GM15510 (cell line): ENCODE data around the gene SCRG1.

Experiments
- POLR2A ChIP-seq: IDR thresholded peaks from 3 replicates; pipeline ENCODE4 v1.6.1; 2011; ENCODE audit warnings: borderline replicate concordance; ENCODE audit not compliant: insufficient read length; ENCODE audit errors: extremely low read depth

SCRG1 gene

DNA sequence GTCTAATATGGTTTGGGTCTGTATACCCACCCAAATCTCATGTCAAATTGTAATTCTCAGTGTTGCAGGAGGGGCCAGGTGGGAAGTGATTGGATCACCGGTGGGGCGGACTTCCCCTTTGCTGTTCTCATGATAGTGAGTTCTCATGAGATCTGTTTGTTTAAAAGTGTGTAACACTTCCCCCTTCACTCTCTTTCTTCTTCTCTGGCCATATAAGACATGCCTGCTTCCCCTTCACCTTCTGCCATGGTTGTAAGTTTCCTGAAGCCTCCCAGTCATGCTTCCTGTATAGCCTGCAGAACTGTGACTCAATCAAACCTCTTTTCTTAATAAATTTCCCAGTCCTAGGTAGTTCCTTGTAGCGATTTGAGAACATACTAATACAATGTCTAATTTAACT, 19.7 kb upstream of the SCRG1 start:
- no peak for TF ChIP-seq POLR2A

DNA sequence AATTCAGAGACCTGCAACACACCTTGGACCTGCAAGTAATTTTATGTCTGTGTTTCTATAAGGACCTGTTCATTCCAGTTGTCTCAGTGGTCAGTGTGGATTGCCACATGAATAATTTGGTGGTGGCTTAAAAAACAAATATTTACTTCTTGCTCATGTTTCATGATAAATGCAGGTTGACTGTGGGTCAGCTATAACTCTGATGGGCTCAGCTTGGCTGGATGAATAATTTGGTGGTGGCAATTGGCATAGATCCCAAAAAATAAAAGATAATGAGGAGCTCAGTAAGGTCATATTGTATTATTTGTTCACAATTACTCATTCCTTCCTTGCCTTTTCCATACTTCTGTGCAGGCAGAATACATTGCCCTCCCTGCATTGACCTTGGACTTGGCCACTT, 18.9 kb upstream of the SCRG1 start:
- TF ChIP-seq POLR2A: no peak

- TF ChIP-seq POLR2A: no peak
Observed at GRCh38 chr4:173415885-173416653, 17.2 kb upstream of the SCRG1 start.

DNA sequence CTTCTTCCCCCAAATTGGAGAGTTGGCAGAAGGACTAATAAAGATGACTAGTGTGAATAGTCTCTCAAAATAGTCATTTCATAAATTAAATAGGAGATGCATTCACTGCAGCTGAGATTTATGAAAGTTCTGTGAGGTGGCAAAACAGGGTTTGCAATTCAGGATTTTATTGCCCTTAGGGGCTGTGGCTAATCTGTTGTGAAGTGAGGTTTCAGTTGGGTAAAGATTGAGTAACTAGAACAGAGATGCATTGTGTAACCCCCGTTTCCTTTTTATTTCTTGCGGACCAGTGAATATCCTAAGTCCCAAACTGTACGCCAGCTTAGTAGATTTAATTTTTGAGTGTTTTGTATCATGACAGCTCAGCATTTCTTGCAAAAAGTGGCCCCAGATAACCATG, 16.2 kb upstream of the SCRG1 start:
- no peak for TF ChIP-seq POLR2A

DNA sequence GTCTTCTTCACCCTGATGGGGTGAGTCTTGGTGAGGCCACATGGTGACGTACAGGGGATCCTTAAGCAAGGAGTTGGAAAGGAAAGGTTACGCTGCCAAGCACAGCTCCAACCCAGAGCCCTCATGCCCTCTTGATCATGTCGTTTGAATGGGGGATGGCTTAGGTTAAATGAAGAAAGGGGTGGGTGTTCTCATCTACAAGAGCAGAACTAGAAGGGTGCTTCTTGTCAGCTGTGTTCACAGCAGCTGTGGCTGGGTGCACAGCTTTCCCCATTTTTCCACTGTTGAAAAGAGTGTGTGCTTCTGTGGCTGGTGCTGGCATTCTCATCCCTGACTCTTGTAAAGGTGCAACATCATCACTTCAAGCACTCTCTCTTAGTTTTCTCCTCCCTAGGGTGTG, 15.5 kb upstream of the SCRG1 start:
- TF ChIP-seq POLR2A: no peak

GRCh38 chr4:173413036-173413435, 14.1 kb upstream of the SCRG1 start:
- TF ChIP-seq POLR2A: no peak

- no peak for TF ChIP-seq POLR2A
Observed at GRCh38 chr4:173411106-173411693, 12.3 kb upstream of the SCRG1 start.

GRCh38 chr4:173410079-173410478, 11.2 kb upstream of the SCRG1 start:
- no peak for TF ChIP-seq POLR2A

DNA sequence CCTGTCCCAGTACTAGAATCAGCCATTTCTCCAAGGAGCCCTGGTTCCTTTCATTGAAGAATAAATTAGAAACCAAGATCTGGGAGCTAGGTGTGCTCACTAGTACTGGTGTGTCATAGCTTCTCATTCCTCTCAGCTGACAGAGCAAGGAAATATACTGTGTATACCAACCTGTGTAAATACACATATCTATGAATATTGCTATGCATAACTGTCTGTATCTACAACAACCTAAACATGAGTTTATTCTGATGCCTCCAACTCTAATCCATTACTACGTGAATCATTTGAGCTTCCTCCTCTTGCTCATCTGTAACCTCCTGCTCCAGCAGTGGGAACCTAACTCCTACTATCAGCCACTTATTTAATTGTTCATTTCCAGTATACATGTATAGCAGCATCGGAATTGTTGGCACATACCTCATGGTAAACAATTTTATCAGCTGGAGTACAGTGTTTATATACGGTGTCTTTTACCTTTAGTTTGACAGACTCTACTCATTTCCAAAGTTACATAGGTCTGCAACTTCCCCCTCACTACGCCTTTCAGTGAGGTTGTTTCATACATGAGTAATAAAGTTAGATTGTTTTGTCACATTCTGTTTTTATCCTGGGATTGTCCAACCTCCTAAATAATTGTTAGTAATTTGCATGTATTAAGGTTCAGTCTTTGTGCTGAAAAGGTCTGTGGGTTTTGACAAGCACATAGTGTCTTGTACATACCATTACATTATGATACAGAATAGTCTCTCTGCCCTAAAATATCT, 7.1 kb upstream of the SCRG1 start:
- no peak for TF ChIP-seq POLR2A

GRCh38 chr4:173404296-173404865, 5.5 kb upstream of the SCRG1 start:
- TF ChIP-seq POLR2A: no peak

DNA sequence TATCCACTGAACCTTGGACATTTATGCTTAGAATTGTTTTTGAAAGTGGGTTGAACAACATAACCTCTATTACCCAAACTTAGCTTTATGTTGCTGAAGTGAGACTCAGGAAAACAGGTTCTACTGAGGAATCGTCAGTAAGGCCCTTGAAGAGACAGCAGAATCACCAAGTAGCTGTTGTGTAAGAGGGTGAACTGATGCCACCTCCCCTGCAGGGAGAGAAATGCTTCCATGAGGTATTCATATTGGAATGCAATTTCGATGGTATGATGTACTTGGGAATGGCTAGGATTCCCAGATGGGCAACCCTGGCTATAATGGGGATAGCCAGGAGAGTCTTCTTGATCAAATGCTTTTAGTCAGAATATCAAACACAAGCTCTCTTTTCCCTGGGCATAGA, 4.1 kb upstream of the SCRG1 start:
- TF ChIP-seq POLR2A: no peak

- TF ChIP-seq POLR2A: no peak
Observed at GRCh38 chr4:173401063-173401462, 2.1 kb upstream of the SCRG1 start.

DNA sequence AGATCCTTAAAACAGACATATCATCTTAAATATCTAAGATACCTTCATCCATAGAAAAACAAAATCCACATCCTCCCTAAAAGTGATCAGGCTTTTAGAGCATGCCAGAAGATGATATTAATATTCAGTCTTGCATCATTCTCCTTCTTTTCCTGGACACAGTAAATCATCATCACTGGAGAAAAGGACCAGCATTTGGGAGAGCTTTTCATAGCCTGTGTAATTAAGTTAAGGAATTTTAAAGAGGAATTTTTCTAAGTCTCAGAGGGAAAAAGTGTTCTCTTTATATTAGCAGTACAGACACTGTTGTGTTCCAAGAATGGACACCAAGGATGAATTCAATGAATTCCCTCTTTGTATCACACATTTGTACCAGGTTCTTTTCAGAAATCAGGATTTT, 696 bp downstream of the SCRG1 start:
- TF ChIP-seq POLR2A: no peak

- no peak for TF ChIP-seq POLR2A
Observed at GRCh38 chr4:173397604-173398003, 1.3 kb downstream of the SCRG1 start.

GRCh38 chr4:173391701-173392100, 7.2 kb downstream of the SCRG1 start:
- no peak for TF ChIP-seq POLR2A
